ENCODE measurements around the gene SLIT3. TPM values are rescaled to one million over a fixed set of nuclear protein-coding genes. Genes with fewer than 3 reads are reported as not detected.

The SLIT3 gene
- total RNA-seq, 1 experiment from 2014 or later = under 0.01 TPM

DNA sequence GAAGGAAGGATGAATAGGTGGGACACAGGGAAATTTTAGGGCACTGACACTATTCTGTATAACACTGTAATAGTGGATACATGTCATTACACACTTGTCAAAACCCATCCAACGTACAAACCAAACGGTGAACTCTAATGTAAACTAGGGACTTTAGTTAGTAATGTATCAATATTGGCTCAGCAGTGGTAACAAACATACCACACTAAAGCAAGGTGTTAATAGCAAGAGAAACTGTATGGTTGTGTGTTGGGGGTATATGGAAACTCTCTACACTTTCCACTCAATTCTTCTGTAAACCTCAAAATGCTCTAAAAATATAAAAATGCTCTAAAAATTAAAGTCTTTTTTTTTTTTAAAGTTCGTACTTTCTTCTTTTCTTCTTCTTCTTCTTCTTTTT is 428.7 kb downstream of the SLIT3 start:
- no peak for DNase-seq (ENCODE audit: low read depth)

DNA sequence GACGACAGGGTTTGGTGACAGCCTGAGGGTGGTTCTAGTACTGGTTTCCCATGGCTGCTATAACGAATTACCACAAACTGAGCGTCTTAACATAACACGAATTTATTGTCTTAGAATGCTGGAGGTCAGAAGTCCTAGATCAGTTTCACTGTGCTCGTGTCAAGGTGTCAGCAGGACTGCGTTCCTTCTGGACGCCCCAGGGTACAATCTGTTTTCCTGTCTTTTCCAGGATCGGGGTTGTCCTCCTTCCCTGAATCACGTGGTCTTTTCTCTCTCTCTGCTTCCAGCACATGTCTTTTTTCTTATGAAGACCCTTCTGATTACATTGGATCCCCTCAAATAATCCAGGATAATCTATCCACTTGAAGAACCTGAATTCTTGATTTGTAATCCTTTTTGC is 430.0 kb downstream of the SLIT3 start:
- DNase-seq (ENCODE audit: low read depth) = no peak

DNA sequence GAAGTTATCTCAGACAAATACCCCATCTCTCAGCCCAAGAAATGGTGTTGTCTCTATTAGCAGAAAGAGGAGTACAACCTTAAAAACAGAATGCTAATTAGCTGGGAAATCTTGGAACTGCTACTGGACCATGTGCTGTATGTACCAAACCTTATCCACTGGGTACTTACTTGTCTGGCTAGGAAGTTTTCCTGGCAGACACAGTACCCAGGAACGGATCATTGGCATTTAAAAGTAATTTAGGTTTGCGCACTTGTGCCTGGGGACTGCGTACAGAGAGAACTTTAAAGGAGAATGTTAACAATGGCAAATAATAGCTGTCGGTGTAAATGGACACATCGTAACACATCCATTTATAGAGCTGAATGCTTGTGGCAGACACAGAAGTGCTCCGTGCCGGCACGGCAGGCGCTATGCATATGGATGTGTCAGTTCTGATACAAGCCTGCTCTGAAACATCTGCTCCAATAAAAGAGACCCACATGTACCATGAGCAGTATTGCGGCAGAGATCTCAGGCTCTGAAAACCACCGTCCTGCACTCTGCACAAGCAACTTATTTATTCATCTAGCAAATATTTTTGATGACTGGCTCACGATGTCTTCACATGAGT is 431.2 kb downstream of the SLIT3 start:
- no peak for DNase-seq (ENCODE audit: low read depth)

DNA sequence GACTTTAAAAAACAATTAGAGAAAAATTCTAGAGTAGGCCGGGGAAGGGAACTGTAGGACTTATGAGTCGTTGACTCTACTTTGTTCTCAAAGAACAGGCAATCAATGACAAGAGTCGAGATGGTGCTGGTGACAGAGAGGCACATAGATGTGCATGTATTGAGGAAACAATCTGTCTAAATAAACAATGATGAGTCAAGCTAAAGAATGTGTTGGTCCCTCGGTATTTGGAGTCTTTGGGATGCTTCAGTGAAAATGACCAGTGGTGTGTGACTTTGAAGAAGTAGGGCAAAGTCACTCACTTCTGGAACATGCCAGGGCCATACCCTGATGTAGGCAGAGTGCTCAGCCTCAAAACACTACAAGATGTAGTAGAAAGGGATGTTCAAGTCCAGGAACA is 433.7 kb downstream of the SLIT3 start:
- no peak for DNase-seq (ENCODE audit: low read depth)

GRCh38 chr5:168865968-168866367 is 435.0 kb downstream of the SLIT3 start:
- no peak for DNase-seq (ENCODE audit: low read depth)

GRCh38 chr5:168863021-168863420 is 437.9 kb downstream of the SLIT3 start:
- no peak for DNase-seq (ENCODE audit: low read depth)

- no peak for DNase-seq (ENCODE audit: low read depth)
Observed at GRCh38 chr5:168860503-168860902, 440.4 kb downstream of the SLIT3 start.

DNA sequence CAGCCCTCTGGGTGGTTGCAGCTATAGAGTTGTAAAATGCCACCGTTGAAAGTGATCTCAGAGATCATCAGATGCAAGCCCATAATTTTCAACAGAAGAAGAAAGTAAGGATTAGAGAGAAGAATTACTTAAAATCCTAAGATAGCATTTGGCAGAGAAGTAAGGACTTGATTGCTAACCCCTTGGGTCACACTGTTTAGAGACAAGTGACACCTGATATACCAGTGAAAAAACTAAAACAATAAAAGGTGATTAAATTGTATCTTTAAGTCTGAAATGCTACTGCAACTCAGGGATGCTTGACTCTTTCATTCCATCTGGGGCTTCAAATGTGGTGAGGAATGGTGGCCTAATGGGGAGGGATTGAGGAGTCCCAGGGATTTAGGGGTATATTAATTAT is 440.9 kb downstream of the SLIT3 start:
- DNase-seq (ENCODE audit: low read depth) = no peak

- no peak for DNase-seq (ENCODE audit: low read depth)
Observed at GRCh38 chr5:168859471-168859870, 441.5 kb downstream of the SLIT3 start.

DNA sequence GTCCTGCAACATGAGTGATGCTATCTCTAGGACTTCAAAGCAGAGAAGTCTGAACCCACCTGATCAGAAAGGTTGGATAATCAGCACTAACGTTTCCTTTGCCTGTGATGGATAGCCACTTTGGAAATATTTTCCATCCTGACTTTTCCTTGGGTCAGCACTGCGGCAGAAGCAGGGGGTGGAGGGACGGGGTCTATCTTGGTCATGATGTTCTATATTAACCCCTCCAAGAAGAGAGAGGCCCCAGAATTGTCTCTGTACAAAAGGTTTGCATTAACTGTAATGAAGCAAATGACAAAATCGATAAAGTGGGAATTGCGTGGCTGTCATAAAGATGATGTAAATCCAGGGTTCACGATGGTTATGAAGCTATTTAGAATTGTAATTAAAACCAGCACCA is 441.9 kb downstream of the SLIT3 start:
- DNase-seq (ENCODE audit: low read depth) = no peak

GRCh38 chr5:168858371-168858770 is 442.6 kb downstream of the SLIT3 start:
- DNase-seq (ENCODE audit: low read depth) = no peak

DNA sequence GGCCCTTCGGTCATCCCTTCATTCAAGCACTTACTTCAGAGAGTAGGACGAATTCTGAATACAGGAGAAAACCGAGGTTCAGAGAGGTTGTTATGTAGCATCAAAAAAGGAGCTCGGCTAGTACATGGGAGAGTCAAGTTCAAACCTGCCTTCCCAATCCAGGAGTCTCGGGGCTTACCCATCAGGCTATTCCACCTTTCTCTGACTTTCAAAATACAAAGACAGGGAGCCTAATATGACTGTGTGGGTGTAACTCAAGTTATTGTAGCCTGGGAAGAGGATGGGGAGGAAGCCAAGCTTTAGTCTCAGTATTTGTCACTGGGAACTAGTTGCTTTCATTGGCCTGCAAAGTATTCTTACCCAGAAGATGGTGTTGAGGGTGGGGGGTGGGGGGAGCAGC is 447.0 kb downstream of the SLIT3 start:
- no peak for DNase-seq (ENCODE audit: low read depth)

DNA sequence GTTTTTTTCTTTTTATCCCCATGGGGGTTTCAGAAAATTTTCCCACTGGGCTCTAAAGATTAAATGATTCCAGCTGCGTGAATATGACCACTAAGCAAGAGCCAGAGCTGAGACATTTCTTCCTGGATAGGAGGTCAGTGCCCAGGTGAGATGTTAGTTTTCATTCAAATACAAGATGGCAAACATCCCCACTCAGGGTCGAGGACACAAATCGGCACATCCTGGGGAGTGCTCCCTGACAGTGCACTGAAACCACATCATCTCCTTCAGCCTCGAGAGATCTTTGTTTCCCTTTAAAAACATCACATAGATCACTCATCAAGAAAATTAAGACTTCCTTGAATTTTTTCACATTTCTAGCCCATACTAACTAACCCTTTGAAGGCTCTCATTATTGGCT is 448.6 kb downstream of the SLIT3 start:
- no peak for DNase-seq (ENCODE audit: low read depth)

- peak; percentile 9 for DNase-seq (ENCODE audit: low read depth)
Observed at GRCh38 chr5:168851902-168852321, 449.0 kb downstream of the SLIT3 start.

- no peak for DNase-seq (ENCODE audit: low read depth)
Observed at GRCh38 chr5:168850683-168851082, 450.3 kb downstream of the SLIT3 start.

GRCh38 chr5:168848569-168848968 is 452.4 kb downstream of the SLIT3 start:
- no peak for DNase-seq (ENCODE audit: low read depth)

DNA sequence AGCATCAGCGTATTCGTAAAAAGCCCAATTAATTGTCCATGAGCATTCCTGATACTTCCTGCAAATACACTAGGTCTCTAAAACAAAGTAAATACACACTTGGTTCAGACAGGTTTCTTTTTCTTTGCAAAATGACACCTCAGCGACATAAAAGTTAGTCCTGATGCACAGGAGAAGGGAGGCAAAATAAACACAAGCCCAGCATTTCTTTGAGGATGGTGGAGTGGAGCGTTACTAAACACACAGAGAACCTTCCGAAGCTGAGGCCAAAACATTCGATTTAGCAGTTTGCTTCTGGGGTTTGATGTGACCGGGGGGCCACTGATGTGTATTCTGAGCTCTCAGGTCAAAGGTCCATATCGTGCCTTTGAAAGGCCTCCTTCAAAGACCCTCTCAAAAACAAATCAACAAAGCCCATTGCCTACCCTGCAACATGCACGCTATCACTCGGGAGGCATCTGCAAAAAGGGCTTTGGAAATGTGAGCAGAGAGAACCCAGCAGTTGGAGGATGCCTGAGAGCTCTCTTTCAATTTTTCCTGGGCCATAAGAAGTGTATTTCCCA is 453.3 kb downstream of the SLIT3 start:
- no peak for DNase-seq (ENCODE audit: low read depth)

DNA sequence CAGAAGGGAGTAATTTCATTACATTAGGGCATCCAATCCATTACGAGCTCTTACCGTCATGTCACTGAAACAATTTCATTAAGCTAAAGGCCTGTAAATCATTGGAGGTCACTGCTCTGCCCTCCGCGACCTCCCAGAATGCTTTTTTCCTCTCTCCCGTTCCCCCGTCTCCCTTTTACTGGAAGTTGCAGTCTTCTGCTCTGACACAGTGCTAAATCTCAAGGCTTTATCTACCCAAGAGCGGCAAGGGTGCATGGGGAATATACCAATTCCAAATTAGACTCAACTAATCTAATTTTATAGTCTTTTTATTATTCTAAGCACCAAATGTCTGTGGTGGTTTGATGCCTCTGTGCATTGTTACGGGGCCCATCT is 456.0 kb downstream of the SLIT3 start:
- no peak for DNase-seq (ENCODE audit: low read depth)

DNA sequence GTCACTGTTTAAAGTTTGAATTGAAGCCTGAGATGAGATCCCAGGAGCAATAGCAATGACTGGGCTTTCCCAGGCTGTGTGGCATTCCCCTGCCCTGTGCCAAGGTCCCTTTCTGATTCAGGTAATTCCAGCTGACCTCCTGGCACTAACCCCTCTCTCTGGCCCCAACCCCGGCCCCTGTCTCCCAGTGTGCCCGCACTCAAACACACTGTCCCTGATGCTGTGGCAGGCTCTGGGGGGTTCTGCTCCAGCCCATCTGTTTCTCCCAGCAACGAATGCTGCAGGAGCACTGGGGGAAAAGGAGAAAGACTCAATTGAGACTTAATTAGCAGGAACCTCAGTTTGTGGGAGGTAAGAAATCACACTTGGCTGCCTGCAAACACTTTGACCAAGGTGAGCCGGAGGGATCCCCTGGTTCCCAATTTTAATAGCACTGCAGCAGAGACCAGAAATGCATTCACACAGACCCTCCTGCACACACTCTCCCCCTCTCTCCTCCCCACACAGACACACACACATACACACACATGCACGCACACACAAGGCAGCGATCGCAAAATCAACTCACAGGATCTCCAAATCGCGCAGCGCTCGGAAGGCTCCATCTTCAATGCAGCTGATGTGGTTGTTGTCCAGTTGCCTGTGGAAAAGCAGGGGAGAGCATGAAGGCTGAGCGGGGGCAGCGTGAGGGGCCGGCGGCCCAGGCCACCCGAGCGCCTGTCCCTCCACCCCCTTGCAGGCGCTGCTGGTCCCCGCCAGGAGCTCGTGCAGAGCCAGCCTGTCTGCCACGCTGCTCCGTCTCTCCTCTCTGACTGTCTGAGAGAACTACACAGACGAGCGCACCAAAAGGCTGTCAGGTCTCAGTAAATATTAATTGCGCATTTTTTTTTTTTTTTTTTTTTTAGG is 456.7 kb downstream of the SLIT3 start:
- DNase-seq (ENCODE audit: low read depth) = no peak

GRCh38 chr5:168843277-168844015 is 457.5 kb downstream of the SLIT3 start:
- peak; percentile 1 for DNase-seq (ENCODE audit: low read depth)

DNA sequence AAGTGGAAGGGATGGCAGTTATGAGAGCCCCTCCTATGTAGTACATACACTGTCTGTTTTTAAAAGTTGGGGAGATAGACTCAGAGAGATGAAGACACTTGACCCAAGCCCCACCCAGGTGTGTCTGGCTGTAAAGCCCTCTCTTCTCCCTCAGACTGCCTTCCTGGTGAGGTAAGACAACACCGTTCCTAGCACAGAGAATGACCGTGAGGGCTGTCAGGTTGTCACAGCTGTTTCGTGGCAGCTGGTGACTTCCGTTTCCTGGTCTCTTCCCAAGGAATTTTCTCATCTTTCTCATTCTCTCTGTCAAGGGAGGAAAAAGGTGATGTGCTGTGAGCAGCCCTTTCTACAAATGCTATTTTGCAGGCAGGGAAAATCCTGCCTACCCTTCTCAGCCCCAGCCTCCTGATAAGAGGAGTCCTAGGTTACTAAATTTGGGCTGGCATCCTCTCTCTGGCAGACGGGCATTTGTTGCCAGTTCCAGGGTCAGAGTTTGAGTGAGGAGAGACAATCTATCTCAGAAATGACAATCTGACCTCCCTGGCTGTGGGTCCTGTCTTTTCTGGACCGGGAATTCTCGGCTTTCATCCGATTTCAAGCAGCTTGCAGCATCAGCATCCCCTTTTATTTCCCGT is 458.3 kb downstream of the SLIT3 start:
- DNase-seq (ENCODE audit: low read depth) = no peak

DNA sequence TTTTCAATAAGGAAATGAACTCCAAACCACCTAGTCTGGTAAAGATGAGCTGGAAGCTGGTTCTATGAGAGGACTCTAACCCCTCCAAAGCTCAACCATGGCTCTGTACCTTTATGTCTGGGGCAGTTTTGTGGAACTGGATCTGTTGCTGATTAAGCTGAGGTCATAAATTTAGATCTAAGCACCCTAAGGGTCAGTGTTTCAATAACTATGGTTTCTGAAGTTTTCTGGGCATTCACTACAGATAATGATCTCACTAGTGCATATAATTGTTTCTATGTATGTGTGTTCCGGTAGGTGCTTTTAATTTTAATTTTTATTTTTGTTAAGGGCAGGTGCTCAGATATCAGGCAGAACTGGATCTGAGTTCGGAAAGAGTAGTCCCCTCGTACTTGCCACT is 463.1 kb downstream of the SLIT3 start:
- no peak for DNase-seq (ENCODE audit: low read depth)

Measured in LHCN-M2 (cell line).